Cardiac muscle cell (in vitro differentiated cells and primary cell): Measurements from ENCODE around the gene CD96. TPM values are rescaled to one million over a fixed set of nuclear protein-coding genes. Genes with fewer than 3 reads are reported as not detected.

Experiments used
- DNase-seq, 2 donors: peaks; one replicate each; pipeline versions ENCODE4 v3.0.0 to v3.0.0-alpha.2; 2010 to 2017; ENCODE audit warnings: low read depth in 1 of 2, low spot score in 1 of 2
- H3K27ac ChIP-seq: fragments of 200-600 bp; sonication (generic); 2 replicates; pipeline ENCODE4 v1.5.1; 2016
- H3K27me3 ChIP-seq: fragments of 200-600 bp; sonication (generic); 2 replicates; pipeline ENCODE4 v1.6.0; 2016; ENCODE audit warnings: control low read depth
- H3K36me3 ChIP-seq: fragments of 200-600 bp; sonication (generic); 2 replicates; pipeline ENCODE4 v1.5.1; 2016; ENCODE audit warnings: control low read depth
- H3K4me1 ChIP-seq: fragments of 200-600 bp; sonication (generic); 2 replicates; pipeline ENCODE4 v1.8.1; 2017; ENCODE audit warnings: low read depth, mild to moderate bottlenecking, mixed run types
- H3K4me3 ChIP-seq: fragments of 200-600 bp; sonication (generic); 2 replicates; pipeline ENCODE4 v1.5.1; 2016; ENCODE audit warnings: mild to moderate bottlenecking
- H3K9me3 ChIP-seq: fragments of 200-600 bp; sonication (generic); 2 replicates; pipeline ENCODE4 v1.5.1; 2017; ENCODE audit warnings: low read depth, mild to moderate bottlenecking, control low read depth
- polyA plus RNA-seq: library from polyadenylated mRNA; unstranded; fragments of >200 nt; fragmentation: Nextera tagmentation; extraction: Ambion mirVana; gene quantifications from 2 replicates; pipeline ENCODE4 v1.2.1, GENCODE V29; 2016
- total RNA-seq: library from RNA; depleted of rRNA; stranded (reverse); fragments of >200 nt; gene quantifications from 2 replicates; pipeline ENCODE4 v1.2.3, GENCODE V29; 2016
- TF ChIP-seq, protein P1 (sequence below): IDR thresholded peaks from 2 replicates; pipeline ENCODE4 v1.5.1; 2012; ENCODE audit warnings: low read depth, mild to moderate bottlenecking, low read length

The CD96 gene
- total and polyA plus RNA-seq, 2 experiments from 2014 or later, result not detected

GRCh38 chr3:111566844-111567243, 24.8 kb downstream of the CD96 start:
- no peak for DNase-seq
- TF ChIP-seq, protein P1, sequence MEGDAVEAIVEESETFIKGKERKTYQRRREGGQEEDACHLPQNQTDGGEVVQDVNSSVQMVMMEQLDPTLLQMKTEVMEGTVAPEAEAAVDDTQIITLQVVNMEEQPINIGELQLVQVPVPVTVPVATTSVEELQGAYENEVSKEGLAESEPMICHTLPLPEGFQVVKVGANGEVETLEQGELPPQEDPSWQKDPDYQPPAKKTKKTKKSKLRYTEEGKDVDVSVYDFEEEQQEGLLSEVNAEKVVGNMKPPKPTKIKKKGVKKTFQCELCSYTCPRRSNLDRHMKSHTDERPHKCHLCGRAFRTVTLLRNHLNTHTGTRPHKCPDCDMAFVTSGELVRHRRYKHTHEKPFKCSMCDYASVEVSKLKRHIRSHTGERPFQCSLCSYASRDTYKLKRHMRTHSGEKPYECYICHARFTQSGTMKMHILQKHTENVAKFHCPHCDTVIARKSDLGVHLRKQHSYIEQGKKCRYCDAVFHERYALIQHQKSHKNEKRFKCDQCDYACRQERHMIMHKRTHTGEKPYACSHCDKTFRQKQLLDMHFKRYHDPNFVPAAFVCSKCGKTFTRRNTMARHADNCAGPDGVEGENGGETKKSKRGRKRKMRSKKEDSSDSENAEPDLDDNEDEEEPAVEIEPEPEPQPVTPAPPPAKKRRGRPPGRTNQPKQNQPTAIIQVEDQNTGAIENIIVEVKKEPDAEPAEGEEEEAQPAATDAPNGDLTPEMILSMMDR, result no peak
- no peaks in the 10 kb centered on the region for H3K9me3 ChIP-seq
- no peak overlapping the region for H3K4me3 ChIP-seq
- H3K4me1 ChIP-seq, result no peaks in the 10 kb centered on the region
- no peaks in the 10 kb centered on the region for H3K36me3 ChIP-seq
- no peak overlapping the region for H3K27ac ChIP-seq
- H3K27me3 ChIP-seq, result no peaks in the 10 kb centered on the region

DNA sequence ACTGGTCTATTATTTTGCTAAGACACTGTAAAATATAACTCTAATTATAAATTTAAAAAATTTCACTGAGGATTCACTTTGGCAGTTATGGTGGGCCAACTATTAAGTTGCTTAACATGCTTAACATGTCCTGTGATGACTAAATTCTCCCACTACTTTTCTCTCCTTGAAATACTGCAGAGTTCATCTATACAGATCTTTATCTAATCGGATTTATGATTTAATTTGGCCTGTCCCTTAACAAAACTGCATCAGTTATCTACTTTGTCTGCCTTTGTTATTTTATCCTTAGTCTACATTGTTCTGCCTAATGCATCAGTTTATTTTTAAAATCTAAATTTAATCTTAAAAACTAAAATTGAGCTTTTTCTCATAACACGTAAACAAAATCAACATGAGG, 26.4 kb downstream of the CD96 start:
- Histone ChIP-seq H3K9me3 (no peaks in the 10 kb centered on the region), H3K4me1 (no peaks in the 10 kb centered on the region), H3K27ac (no peak overlapping the region), H3K27me3 (no peaks in the 10 kb centered on the region), H3K4me3 (no peak overlapping the region), H3K36me3 (no peaks in the 10 kb centered on the region)
- no peak for DNase-seq
- TF ChIP-seq, protein P1, result no peak

DNA sequence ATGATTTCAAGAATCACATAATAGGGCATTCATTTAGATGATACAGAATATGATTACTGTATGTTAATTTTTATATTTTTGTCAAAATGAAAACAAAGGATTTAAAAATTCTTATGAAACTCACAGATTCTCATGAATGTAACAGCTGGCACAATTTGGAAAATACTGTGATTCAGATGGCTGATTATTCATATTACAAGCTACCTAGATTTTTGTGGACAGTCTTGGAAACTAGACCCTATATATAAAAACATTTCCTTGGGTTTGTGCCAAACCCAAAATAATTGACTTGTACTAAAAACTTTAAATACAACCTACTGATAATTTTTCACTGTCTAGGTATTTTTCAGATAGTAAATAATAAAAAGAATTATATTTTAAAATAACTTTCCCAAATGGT, 26.9 kb downstream of the CD96 start:
- H3K27me3 ChIP-seq, result no peaks in the 10 kb centered on the region
- H3K27ac ChIP-seq, result no peak overlapping the region
- H3K9me3 ChIP-seq, result no peaks in the 10 kb centered on the region
- H3K4me1 ChIP-seq, result no peaks in the 10 kb centered on the region
- H3K4me3 ChIP-seq, result no peak overlapping the region
- no peak for DNase-seq
- no peaks in the 10 kb centered on the region for H3K36me3 ChIP-seq
- TF ChIP-seq, protein P1, result no peak

GRCh38 chr3:111570404-111571030, 28.5 kb downstream of the CD96 start:
- Histone ChIP-seq H3K36me3 (no peaks in the 10 kb centered on the region), H3K4me3 (no peak overlapping the region), H3K27me3 (no peaks in the 10 kb centered on the region), H3K27ac (no peak overlapping the region), H3K9me3 (no peaks in the 10 kb centered on the region), H3K4me1 (no peaks in the 10 kb centered on the region)
- no peak for DNase-seq
- TF ChIP-seq, protein P1, result no peak

- Histone ChIP-seq H3K27me3 (no peaks in the 10 kb centered on the region), H3K36me3 (no peaks in the 10 kb centered on the region), H3K27ac (no peak overlapping the region), H3K9me3 (no peaks in the 10 kb centered on the region), H3K4me3 (no peak overlapping the region), H3K4me1 (no peaks in the 10 kb centered on the region)
- TF ChIP-seq, protein P1, result no peak
- DNase-seq, result no peak
Measured at GRCh38 chr3:111571282-111571681, 29.3 kb downstream of the CD96 start.
